Measurements from ENCODE around the gene MGAT5.

The MGAT5 gene

GRCh38 chr2:134257509-134257908, 3.6 kb downstream of the MGAT5 start:
- no peak overlapping the region for H4K8ac ChIP-seq (ENCODE audit: low read depth, low read length)
- H3K14ac ChIP-seq (ENCODE audit: low read length): no peak overlapping the region
- H3K9me3 ChIP-seq (replicated peaks in 1 of 2; ENCODE audit: control insufficient read depth in 2 of 2, insufficient read depth in 1 of 2, low read depth in 1 of 2, low read length in 2 of 2): no peaks in the 10 kb centered on the region
- H3K4me2 ChIP-seq (ENCODE audit: insufficient read depth, low read length, poor library complexity, severe bottlenecking): no peak overlapping the region
- H3K36me3 ChIP-seq (replicated peaks in 1 of 2; ENCODE audit: control insufficient read depth in 2 of 2, insufficient read depth in 2 of 2, low read length in 2 of 2): peaks cover 3 to 11% of the 10 kb centered on the region in 2 donors
- H2AFZ ChIP-seq (ENCODE audit: low read length): no peak overlapping the region
- peaks cover 2% of the 10 kb centered on the region for H3K79me1 ChIP-seq (ENCODE audit: low read depth, low read length)
- no peak overlapping the region for H2BK120ac ChIP-seq (ENCODE audit: low read depth, low read length)
- no peak overlapping the region for H2BK5ac ChIP-seq (ENCODE audit: low read length)
- H4K91ac ChIP-seq (ENCODE audit: low read depth, low read length, poor library complexity): no peak overlapping the region
- H2BK12ac ChIP-seq (ENCODE audit: low read length): no peak overlapping the region
- DNase-seq (ENCODE audit: low spot score): no peak
- H3K4me3 ChIP-seq (ENCODE audit: low read length in 2 of 2): no peak overlapping the region
- no peak overlapping the region for H2BK15ac ChIP-seq (ENCODE audit: low read length)
- peaks cover 3% of the 10 kb centered on the region in 2 donors for H3K4me1 ChIP-seq (ENCODE audit: control insufficient read depth in 2 of 2, insufficient read depth in 1 of 2, low read depth in 1 of 2, low read length in 2 of 2)
- no peak overlapping the region for H3K23ac ChIP-seq (ENCODE audit: low read depth, low read length, poor library complexity)
- H3K9ac ChIP-seq (ENCODE audit: low read depth, low read length, poor library complexity): no peak overlapping the region
- no peak overlapping the region for H3K27ac ChIP-seq (replicated peaks; ENCODE audit: low read length)
- H3K27me3 ChIP-seq (ENCODE audit: control insufficient read depth in 3 of 3, insufficient read depth in 3 of 3, low read depth in 1 of 3, low read length in 3 of 3): no peaks in the 10 kb centered on the region
- H3K4ac ChIP-seq (ENCODE audit: low read length): no peak overlapping the region
- H2AK5ac ChIP-seq (ENCODE audit: low read depth, low read length): no peak overlapping the region
- H3K18ac ChIP-seq (ENCODE audit: low read length): no peak overlapping the region

DNA sequence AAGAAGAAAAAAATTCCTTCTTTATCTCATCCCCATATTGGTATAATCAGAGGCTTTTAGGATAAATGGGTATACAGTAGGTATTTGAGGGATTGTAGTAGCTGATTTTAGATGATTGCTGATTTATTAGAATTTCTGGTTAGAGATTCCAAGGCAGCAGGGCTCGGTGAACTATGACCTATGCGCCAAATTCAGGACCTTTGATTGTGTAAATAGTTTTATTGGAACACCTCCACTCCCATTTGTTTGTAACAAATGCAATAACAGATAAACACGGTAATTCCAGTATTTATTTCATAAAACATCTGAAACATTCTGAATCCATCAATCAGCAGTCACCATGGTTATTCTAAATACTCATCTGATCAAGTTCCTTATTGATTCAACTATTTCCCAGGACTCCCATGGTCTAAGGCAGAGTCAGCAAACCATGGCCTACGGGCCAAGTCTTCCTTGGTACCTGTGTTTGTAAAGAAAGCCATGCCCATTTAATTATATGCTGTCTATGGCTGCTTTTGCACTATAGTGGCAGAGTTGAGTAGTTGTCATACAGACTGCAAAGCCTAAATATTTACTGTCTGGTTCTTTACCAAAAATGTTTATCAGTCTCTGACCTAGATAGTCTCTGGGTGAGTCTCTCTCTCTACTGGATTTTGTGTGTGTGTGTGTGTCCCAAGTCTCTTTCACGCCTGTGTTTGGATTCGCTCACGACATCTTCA, 4.3 kb downstream of the MGAT5 start:
- WGBS, 2 donors (ENCODE audit: extremely low coverage in 2 of 2, insufficient read length in 2 of 2, insufficient replicate concordance in 1 of 2): no CpG with 5 or more reads among the region's 7 CpGs
- Histone ChIP-seq H3K36me3 (replicated peaks in 1 of 2; ENCODE audit: control insufficient read depth in 2 of 2, insufficient read depth in 2 of 2, low read length in 2 of 2) (peaks cover 3 to 11% of the 10 kb centered on the region in 2 donors), H2AFZ (ENCODE audit: low read length) (no peak overlapping the region), H3K27ac (replicated peaks; ENCODE audit: low read length) (no peak overlapping the region), H3K14ac (ENCODE audit: low read length) (no peak overlapping the region), H3K4me3 (ENCODE audit: low read length in 2 of 2) (no peak overlapping the region), H2BK15ac (ENCODE audit: low read length) (no peak overlapping the region), H2AK5ac (ENCODE audit: low read depth, low read length) (no peak overlapping the region), H3K4me1 (ENCODE audit: control insufficient read depth in 2 of 2, insufficient read depth in 1 of 2, low read depth in 1 of 2, low read length in 2 of 2) (peaks cover 3% of the 10 kb centered on the region in 2 donors), H4K91ac (ENCODE audit: low read depth, low read length, poor library complexity) (no peak overlapping the region), H3K4ac (ENCODE audit: low read length) (no peak overlapping the region), H2BK5ac (ENCODE audit: low read length) (no peak overlapping the region), H3K27me3 (ENCODE audit: control insufficient read depth in 3 of 3, insufficient read depth in 3 of 3, low read depth in 1 of 3, low read length in 3 of 3) (no peaks in the 10 kb centered on the region), H2BK120ac (ENCODE audit: low read depth, low read length) (no peak overlapping the region), H3K9me3 (replicated peaks in 1 of 2; ENCODE audit: control insufficient read depth in 2 of 2, insufficient read depth in 1 of 2, low read depth in 1 of 2, low read length in 2 of 2) (no peaks in the 10 kb centered on the region), H3K23ac (ENCODE audit: low read depth, low read length, poor library complexity) (no peak overlapping the region), H3K4me2 (ENCODE audit: insufficient read depth, low read length, poor library complexity, severe bottlenecking) (no peak overlapping the region), H2BK12ac (ENCODE audit: low read length) (no peak overlapping the region), H3K18ac (ENCODE audit: low read length) (no peak overlapping the region), H3K79me1 (ENCODE audit: low read depth, low read length) (peaks cover 2% of the 10 kb centered on the region), H4K8ac (ENCODE audit: low read depth, low read length) (no peak overlapping the region), H3K9ac (ENCODE audit: low read depth, low read length, poor library complexity) (no peak overlapping the region)
- no peak for DNase-seq (ENCODE audit: low spot score)

- no peak overlapping the region for H3K4me2 ChIP-seq (ENCODE audit: insufficient read depth, low read length, poor library complexity, severe bottlenecking)
- no peak overlapping the region for H2AFZ ChIP-seq (ENCODE audit: low read length)
- no peak overlapping the region for H4K8ac ChIP-seq (ENCODE audit: low read depth, low read length)
- H2BK12ac ChIP-seq (ENCODE audit: low read length): no peak overlapping the region
- peaks cover 3% of the 10 kb centered on the region in 2 donors for H3K4me1 ChIP-seq (ENCODE audit: control insufficient read depth in 2 of 2, insufficient read depth in 1 of 2, low read depth in 1 of 2, low read length in 2 of 2)
- no peak overlapping the region for H3K4me3 ChIP-seq (ENCODE audit: low read length in 2 of 2)
- no peak overlapping the region for H3K4ac ChIP-seq (ENCODE audit: low read length)
- no peak overlapping the region for H3K23ac ChIP-seq (ENCODE audit: low read depth, low read length, poor library complexity)
- H2AK5ac ChIP-seq (ENCODE audit: low read depth, low read length): no peak overlapping the region
- H3K36me3 ChIP-seq (replicated peaks in 1 of 2; ENCODE audit: control insufficient read depth in 2 of 2, insufficient read depth in 2 of 2, low read length in 2 of 2): peaks cover 3 to 11% of the 10 kb centered on the region in 2 donors
- H3K18ac ChIP-seq (ENCODE audit: low read length): no peak overlapping the region
- no peak overlapping the region for H3K9ac ChIP-seq (ENCODE audit: low read depth, low read length, poor library complexity)
- no peak overlapping the region for H2BK5ac ChIP-seq (ENCODE audit: low read length)
- H3K27ac ChIP-seq (replicated peaks; ENCODE audit: low read length): no peak overlapping the region
- H4K91ac ChIP-seq (ENCODE audit: low read depth, low read length, poor library complexity): no peak overlapping the region
- H3K79me1 ChIP-seq (ENCODE audit: low read depth, low read length): peaks cover 2% of the 10 kb centered on the region
- no peaks in the 10 kb centered on the region for H3K27me3 ChIP-seq (ENCODE audit: control insufficient read depth in 3 of 3, insufficient read depth in 3 of 3, low read depth in 1 of 3, low read length in 3 of 3)
- WGBS, 2 donors (ENCODE audit: extremely low coverage in 2 of 2, insufficient read length in 2 of 2, insufficient replicate concordance in 1 of 2): no CpG with 5 or more reads among the region's 7 CpGs
- H2BK120ac ChIP-seq (ENCODE audit: low read depth, low read length): no peak overlapping the region
- H3K14ac ChIP-seq (ENCODE audit: low read length): no peak overlapping the region
- no peaks in the 10 kb centered on the region for H3K9me3 ChIP-seq (replicated peaks in 1 of 2; ENCODE audit: control insufficient read depth in 2 of 2, insufficient read depth in 1 of 2, low read depth in 1 of 2, low read length in 2 of 2)
- H2BK15ac ChIP-seq (ENCODE audit: low read length): no peak overlapping the region
- DNase-seq (ENCODE audit: low spot score): no peak
These were observed 5.0 kb downstream of the MGAT5 start for GRCh38 chr2:134258684-134259388.

- DNase-seq (ENCODE audit: low spot score): no peak
- WGBS, 2 donors (ENCODE audit: extremely low coverage in 2 of 2, insufficient read length in 2 of 2, insufficient replicate concordance in 1 of 2): no CpG with 5 or more reads among the region's 2 CpGs
- Histone ChIP-seq H3K27me3 (ENCODE audit: control insufficient read depth in 3 of 3, insufficient read depth in 3 of 3, low read depth in 1 of 3, low read length in 3 of 3) (no peaks in the 10 kb centered on the region), H3K23ac (ENCODE audit: low read depth, low read length, poor library complexity) (no peak overlapping the region), H2BK5ac (ENCODE audit: low read length) (no peak overlapping the region), H4K8ac (ENCODE audit: low read depth, low read length) (no peak overlapping the region), H3K14ac (ENCODE audit: low read length) (no peak overlapping the region), H3K9ac (ENCODE audit: low read depth, low read length, poor library complexity) (no peak overlapping the region), H3K36me3 (replicated peaks in 1 of 2; ENCODE audit: control insufficient read depth in 2 of 2, insufficient read depth in 2 of 2, low read length in 2 of 2) (peaks cover under 1 to 4% of the 10 kb centered on the region in 2 donors), H3K27ac (replicated peaks; ENCODE audit: low read length) (no peak overlapping the region), H2BK120ac (ENCODE audit: low read depth, low read length) (no peak overlapping the region), H2BK12ac (ENCODE audit: low read length) (no peak overlapping the region), H3K9me3 (replicated peaks in 1 of 2; ENCODE audit: control insufficient read depth in 2 of 2, insufficient read depth in 1 of 2, low read depth in 1 of 2, low read length in 2 of 2) (no peaks in the 10 kb centered on the region), H3K4ac (ENCODE audit: low read length) (no peak overlapping the region), H3K18ac (ENCODE audit: low read length) (no peak overlapping the region), H3K4me1 (ENCODE audit: control insufficient read depth in 2 of 2, insufficient read depth in 1 of 2, low read depth in 1 of 2, low read length in 2 of 2) (peaks cover 3% of the 10 kb centered on the region in 2 donors), H2AFZ (ENCODE audit: low read length) (no peak overlapping the region), H3K4me3 (ENCODE audit: low read length in 2 of 2) (no peak overlapping the region), H3K4me2 (ENCODE audit: insufficient read depth, low read length, poor library complexity, severe bottlenecking) (no peak overlapping the region), H2AK5ac (ENCODE audit: low read depth, low read length) (no peak overlapping the region), H4K91ac (ENCODE audit: low read depth, low read length, poor library complexity) (no peak overlapping the region), H2BK15ac (ENCODE audit: low read length) (no peak overlapping the region), H3K79me1 (ENCODE audit: low read depth, low read length) (peaks cover 2% of the 10 kb centered on the region)
These were observed 5.7 kb downstream of the MGAT5 start for GRCh38 chr2:134259571-134259970.
